HG03432 (cell line): ENCODE measurements around the gene RAD51B.
"Not testable (repeated sequence)": the region's sequence is repeated elsewhere in the genome, so short reads cannot be mapped to it uniquely, and the experiment has no call there.

Experiments
- ATAC-seq: cut with Tn5 transposase; IDR thresholded peaks from one replicate; pipeline ENCODE4 v1.9.1; 2021; ENCODE audit warnings: mild to moderate bottlenecking, moderate library complexity; ENCODE audit not compliant: unreplicated experiment

RAD51B gene

DNA sequence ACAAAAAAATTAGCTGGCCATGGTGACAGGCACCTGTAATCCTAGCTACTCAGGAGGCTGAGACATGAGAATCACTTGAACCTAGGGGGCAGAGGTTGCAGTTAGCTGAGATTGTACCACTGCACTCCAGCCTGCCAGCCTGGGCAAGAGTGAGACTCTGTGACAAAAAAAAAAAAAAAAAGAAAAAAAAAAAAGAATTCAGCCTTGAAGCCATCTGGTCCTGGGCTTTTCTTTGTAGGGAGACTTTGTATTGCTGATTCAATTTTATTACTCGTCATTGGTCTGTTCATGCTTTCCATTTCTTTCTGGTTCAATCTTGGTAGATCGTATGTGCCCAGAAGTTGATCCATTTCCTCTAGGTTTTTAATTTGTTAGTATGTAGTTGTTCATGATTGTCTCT lies 243.1 kb downstream of the RAD51B start:
- ATAC-seq = no peak

DNA sequence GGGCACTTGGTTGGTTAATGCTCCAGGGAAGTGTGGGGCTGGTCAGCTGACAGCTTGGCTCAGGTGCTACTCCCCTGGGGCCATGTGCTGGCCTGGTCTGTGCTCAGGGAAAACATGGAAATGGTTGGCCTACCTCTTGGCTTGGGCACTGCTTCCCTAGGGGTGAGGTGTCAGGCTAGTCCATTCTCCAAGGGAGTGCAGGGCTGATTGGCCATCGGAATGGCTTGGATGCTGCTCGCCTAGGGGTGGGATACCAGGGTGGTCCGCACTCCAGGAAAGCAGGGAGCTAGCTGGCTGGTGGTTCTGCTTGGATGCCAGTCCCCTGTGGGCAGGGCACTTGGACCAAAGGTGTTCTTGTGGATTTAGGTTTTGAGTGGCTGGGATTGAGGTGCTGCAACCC lies 245.7 kb downstream of the RAD51B start:
- ATAC-seq = no peak

DNA sequence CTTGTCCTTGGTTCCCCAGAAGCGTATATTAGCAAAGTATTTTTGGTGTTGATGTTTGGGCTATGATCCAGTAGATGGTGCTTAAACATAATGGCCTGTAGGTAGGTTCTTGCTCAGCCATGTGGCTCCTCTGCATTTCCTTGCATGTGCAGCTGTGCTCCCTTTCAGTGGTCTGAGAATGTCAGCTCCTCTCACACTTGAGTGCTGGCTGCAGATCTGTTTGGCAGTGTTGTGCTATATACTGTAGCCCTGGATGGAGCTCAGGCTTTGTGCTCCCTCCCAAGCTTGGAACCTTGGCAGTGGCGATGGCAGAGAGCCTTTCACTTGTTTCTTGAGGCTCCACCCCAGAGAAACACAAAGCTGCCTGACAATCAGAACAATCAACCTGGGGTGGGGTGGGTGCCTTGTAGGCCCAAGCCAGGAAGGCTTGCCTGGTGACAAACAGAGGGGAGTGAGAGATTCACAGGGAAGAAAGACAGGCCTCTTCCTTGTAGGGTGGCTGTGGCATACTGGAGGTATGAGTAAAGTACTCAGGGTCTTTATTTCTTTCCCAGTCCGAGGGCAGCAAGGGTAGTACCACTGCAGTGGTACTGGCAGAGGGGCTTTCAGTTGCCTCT lies 255.3 kb downstream of the RAD51B start:
- no peak for ATAC-seq

DNA sequence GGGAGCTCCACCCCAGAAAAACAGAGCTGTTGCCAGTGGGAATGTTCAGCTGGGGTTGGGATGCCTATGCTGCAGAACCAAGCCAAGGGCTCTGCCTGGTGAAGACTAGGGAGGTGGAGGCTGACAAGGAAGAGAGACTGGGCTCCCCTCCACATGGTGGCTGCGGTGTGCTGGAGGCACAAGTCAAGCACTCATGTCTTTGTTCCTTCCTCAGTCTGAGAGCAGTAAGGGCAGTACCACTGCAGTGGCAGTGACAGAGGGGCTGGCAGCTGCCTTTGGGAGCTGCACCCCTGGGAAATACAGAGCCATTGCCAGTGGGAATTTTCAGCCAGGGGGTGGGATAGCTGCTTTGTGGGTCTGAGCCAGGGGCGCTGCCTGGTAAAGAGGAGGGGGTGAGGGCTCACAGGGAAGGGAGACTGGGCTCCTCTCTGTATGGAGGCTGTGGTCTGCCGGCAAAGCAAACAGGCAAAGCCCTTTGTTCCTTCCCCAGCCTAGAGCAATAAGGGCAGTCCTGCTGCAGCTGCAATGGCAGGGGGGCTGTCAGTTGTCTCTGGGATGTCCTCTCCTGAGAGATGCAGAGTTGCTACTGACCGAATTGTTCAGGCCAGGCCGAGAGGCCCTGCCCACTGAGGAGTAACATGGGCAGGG lies 255.9 kb downstream of the RAD51B start:
- no peak for ATAC-seq

DNA sequence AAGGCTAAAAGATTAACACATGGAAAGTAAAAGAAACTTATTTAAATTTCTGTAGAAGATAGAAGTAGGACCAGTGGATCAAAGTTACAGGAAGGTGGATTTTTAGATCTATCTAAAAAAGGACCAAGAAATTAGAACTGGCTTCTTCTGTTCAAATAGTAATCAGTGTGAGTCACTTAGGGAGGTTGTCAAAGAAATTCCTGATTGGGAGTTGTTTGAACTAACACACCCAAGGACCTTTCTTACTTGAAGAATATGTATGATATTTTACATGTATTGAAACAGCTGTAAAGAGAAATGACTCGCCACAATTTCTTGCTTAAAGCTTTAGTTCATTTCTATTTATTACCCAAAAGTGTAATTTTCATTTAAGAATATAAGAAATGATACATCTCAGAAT lies 256.9 kb downstream of the RAD51B start:
- no peak for ATAC-seq

DNA sequence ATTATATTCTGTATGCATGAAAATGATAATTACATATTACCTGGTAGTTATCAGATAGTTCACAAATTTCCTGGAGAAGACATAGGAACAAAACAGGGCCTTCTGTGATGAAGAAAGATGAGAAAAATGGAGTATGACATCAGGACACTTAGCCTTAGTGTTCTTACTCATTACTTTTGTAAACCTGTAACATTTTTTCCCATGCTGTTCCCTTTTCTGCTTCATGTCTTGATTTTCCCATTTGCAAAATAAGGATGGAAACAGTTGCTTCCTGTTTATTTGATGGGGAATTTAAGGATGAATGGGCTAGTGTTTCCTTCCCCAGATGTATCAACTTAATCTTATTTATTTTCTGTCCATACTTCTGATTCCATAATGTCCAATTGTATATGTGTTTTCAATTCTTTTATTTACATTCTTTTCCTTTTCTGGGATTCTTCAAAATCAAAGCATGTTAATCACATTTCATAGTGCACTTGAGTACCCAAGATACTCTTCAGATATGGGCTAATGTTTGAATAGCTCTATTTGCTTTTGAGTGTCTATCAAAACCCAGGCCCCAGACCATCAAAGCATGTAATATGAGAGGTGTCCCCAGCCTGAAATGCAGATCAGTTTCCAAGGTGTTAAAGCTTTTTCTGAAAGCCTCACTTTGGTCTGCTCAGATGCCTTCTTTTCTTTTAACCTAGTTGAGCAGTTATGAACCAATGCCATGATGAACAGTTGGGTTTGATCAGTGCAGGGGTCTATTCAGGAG lies 260.5 kb downstream of the RAD51B start:
- no peak for ATAC-seq

DNA sequence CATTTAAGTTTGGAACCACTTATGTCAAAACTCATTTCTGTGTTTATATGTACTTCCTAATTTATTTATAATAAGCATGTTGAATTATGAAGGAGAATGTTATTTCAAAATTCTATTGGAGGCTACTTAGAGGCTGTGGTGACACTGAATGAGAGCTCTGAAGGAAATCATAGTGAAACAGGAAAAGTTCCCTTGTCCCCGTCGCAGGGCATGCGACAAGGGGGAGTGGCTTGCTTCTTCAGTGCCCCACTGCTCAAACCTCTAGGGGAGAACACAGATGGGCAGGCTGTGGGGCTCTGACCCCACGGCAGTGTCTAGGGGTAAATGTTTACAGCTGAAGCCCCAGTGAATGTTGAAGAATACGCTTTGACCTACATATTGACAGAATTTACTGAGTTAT lies 261.9 kb downstream of the RAD51B start:
- ATAC-seq = no peak

DNA sequence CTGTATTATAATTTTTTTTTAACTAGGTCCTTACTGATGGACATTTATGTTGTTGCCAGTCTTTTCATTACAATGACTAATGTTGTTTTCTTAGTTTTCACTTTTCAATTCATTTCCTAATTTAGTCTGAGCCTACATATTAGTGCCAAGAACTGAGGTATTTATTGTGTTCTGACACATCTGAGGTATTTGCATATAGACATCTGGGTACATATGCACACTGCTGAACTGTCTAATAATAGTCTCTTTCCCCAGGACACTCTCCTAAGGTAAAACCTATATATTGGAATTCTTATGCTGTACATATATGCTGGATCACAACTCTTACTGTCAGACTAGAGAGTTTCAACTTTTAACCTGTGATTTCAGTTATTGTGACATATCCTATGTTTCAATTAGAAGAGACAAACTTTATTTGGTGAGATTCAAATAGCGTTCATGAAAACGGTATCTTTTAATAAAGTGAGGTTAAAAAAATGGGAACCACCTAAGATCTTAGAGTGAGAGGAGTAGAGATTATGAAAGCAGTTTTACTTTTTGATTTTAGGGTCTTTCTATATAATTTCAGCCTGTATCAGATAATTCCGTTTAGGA lies 263.2 kb downstream of the RAD51B start:
- ATAC-seq = no peak

DNA sequence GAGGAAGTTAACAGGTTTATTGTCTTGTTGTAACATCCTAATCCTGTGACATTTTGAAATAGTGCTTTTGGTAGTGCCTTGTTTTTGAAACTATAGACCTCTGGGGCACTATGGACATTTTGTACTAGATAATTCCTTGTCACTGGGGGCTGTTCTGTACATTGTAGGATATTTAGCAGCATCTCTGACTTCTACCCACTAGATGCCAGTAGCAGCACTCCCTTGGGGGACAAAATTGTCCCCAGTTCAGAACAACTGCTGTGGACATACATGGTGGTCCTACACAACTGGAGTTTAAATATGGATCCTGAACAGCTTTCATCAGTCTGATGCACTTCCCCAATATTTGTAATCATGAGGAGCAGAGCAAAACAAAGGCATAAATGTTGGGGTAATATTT lies 264.7 kb downstream of the RAD51B start:
- ATAC-seq = no peak

DNA sequence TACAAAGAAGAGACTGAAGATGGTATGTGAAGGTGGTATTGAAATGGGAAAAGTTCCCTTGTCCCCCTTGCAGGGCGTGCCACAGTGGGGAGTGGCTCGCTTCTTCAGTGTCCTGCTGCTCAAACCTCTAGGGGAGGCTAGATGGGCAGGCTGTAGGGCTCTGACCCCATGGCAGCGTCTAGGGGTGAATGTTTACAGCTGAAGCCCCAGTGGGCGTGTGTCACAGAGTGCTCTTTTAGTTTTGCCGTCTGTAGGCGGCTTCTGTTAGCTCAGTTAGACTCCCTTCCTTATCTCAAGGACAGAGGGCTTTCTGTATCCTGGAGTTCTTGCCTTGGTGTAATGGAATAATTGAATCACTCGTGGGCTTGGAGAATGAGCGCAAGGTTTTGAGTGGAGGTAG lies 266.2 kb downstream of the RAD51B start:
- no peak for ATAC-seq

DNA sequence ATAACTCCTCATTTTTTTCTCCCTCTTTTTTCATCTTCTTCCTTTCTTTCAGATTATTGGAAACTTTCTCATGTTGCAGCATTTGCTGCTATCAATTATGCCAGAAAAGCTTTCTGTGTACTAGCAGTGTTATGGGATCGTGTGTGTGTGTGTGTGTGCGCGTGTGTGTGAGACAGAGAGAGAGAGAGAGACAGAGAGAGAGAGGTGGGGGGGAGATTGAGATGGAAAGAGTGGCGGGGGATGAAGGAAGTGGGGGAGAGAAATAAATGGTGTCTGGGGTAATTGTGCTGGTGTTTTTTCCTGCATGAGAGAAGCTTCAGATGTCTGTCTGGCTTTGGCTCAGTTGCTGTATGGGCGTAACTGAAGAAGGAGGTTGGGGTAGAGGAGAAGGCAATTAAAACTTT lies 268.9 kb downstream of the RAD51B start:
- ATAC-seq = no peak

DNA sequence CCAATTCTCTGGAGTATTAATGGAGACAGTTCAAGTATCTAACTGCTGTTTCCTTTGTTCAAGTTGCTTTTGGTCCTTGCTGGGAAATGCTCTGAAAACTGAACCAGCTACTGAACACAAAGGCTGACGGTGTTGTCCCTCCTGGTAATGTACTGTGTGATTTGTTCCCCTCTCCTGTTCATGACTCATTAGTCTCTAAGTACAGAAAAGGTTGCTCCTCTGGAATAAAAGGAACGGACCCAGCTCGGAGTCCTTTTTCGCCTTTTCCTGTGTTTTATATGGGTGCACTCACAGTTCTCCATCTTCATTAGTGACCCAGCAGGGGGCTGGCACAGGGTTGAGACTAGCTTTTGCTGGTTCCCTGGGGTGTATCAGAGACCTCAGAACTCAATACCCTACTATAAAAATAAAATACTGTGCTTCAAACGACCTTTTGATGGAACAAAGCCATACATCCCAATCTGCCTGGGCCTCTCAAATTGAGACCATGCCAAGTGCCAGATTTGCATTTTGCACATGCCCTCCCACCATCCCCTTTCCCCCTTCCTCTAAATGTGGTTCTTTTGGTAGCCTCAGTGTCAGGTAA lies 269.7 kb downstream of the RAD51B start:
- ATAC-seq = no peak

DNA sequence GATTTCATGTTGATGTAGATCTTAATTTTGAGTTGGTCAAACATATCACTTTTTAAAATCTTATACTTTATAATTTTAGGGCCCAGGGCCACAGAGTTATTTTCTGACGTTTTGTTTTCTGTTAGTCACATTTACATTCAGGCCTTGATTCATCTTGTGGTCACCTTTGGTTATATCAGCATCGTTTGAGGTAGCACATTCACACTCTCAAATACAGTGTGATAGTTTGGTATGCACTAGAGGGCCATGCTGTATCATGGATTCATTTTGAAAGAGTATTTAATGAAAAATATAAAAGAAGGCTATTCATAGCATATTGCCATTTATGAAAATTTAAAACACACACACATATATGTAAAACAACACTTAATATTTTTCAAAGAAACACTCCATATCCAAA lies 274.6 kb downstream of the RAD51B start:
- no peak for ATAC-seq

DNA sequence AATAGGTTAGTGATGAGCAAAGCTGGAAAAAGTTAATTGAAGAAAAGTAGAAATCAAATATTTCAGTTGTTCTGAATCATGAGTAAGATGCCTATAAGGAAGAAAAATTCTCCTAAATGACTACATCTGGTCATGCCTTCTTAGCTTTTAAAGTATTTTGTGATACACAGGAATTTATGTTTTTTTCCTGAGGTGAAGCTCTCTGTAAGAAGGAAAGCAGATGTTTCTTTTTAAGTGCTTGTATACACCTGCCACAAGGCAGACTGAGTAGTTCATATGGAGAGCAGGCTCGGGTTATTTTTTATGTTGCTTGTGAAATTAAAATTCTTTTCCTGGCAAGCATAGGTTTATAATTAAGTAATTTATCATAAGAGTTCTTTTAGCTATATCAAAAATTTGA lies 275.2 kb downstream of the RAD51B start:
- ATAC-seq = no peak

DNA sequence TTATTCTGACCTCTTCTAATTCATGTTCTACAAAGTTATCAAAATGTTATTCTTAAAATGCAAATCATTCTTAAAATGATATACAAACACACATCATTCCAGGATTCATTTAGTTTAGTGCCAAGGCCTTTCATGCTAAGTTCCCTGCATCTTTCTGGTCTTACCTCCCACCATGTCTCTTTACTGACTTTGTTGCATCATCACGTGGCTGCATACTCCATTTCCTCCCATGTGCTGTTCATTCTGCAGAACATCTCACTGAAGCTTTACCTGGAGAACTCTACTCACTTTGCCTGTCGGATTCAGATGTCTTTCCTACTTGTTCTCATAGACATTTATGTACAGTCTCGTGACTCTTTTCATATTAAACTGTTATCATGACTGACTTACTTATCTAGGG lies 278.1 kb downstream of the RAD51B start:
- no peak for ATAC-seq

DNA sequence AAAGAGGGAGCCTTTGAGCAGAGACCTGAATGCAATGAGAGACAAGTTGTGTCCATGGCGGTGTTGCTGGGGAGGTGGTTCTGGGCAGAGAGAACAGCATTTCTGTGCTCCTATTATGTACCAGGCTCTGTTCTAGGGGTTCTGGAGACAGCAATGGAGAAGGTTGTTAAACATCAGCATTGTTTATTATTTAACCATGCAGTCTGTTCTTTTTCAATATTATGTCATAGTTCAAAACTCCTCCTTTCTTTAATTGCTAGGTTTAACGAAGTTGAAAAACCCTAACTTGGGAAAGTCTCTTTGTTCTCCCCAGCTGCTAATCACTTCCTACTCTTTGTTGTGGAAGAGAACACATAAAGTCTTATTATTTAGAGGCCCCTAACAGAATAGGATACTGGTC lies 279.3 kb downstream of the RAD51B start:
- no peak for ATAC-seq

DNA sequence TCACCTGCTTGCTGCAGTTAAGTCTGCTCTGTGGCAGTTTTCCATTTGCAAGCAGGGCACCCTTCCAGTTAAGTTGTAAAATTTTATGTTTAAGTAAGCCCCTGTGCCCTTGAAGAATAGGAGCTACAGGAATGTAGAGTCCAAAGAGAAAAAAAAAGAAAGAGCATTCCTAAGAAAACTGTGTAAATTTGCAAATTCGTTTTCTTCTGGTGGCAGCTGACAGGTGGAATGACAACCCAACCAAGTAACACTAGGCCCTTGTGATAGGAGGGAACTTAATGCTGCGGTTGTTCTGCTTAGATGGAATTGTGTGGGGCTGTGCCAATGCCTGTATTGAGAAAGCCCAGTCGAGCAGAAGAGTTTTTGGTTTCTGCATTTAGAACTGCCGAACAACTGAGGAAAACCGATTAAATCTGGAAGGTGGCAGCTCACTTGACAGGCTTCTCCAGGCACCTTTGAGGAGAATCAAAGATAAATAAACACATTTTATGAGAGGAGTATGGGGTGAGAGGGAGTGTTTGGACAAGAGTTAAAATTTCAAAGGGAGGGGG lies 280.0 kb downstream of the RAD51B start:
- no peak for ATAC-seq

DNA sequence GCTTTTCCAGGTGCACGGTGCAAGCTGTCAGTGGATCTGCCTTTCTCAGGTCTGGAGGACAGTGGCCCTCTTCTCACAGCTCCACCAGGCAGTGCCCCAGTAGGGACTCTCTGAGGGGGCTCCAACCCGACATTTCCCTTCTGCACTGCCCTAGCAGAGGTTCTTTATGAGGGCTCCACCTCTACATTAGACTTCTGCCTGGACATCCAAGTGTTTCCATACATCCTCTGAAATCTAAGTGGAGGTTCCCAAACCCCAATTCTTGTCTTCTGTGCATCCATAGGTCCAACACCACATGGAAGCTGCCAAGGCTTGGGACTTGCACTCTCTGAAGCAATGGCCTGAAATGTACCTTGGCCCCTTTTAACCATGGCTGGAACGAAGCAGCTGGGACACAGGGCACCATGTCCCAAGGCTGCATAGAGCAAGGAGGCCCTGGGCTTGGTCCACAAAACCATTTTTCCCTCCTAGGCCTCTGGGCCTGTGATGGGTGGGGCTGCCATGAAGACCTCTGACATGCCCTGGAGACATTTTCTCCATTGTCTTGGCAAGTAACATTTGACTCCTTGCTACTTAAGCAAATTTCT lies 282.2 kb downstream of the RAD51B start:
- not testable (repeated sequence) for ATAC-seq

DNA sequence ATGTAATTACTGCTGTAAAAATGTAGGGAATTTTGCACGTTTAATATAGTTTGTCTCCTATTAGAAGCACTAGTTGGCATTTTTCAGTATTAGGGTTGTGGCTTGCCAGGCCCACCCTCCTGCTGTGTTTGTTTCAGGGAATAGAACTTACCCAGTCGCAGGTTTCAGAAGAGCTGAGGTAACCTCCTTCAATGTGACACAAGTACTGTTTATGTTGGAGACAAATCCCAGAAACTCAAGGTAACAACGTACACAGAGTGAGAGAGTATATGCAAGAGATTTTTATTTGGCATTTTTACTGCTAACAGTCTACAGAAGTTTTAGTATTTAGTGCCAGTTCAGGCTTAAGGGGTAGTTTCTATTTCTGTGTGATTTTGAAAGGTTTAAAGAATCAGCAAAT lies 284.3 kb downstream of the RAD51B start:
- ATAC-seq = no peak

DNA sequence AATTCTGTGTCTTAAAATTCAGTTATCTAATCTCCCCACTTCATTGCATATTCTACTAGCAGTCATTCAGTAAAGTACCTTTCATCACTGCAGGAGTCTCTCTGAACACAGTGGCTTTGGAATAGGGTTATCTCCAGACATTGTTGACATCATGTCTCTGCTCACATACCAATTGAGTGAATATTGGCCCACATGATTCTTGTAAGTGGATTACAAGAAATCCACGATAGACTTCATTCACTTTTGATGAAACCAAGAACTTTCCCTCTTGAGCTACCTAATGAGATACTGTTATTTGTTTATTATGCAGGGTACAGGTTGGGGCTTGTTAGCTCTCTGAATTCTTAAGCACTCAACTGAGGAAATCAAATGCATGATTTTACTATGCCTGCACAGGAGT lies 284.9 kb downstream of the RAD51B start:
- no peak for ATAC-seq

DNA sequence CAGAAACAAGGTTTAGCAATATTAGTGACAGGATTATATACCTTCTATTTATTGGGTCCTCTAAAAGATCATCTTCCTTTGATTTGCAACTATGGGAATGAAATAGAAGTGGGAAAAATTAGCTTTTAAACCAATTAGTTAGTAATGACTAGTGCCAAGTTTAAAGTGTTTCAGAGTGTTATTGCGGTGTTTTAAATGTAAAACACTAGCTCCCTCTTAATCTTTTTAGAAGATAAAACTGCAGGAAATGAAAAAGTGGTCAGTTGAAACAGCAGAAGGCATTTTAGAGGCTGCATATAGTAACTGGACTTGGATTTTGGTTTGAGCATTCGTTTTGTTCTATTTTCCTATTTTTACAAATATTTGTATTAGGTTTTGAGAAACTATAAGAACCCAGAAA lies 286.2 kb downstream of the RAD51B start:
- no peak for ATAC-seq
